Measurements from ENCODE around the gene ABCA9.
"Not testable (repeated sequence)": the region's sequence is repeated elsewhere in the genome, so short reads cannot be mapped to it uniquely, and the experiment has no call there.

Gene ABCA9

GRCh38 chr17:69030169-69030568 lies 30.6 kb downstream of the ABCA9 start:
- DNase-seq (ENCODE audit: low spot score) = no peak

DNA sequence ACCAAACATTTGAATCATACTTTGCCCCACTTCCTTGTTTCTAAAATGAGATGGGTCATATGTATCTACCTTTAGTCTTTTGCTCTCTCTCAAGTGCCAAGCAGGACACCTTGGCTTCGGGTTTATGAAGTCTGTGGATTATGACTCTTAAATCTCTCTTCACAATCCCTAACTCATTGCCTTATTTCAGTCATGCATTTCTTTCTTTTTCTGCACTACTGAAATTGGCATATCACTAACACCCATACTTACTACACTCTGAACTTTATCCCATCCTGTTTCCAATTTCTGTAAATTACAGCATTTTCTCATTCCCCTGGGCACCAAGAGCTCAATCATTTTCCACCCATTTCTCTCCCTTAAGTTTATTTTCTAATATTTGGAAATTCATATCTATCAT lies 42.0 kb downstream of the ABCA9 start:
- DNase-seq (ENCODE audit: low spot score) = no peak

DNA sequence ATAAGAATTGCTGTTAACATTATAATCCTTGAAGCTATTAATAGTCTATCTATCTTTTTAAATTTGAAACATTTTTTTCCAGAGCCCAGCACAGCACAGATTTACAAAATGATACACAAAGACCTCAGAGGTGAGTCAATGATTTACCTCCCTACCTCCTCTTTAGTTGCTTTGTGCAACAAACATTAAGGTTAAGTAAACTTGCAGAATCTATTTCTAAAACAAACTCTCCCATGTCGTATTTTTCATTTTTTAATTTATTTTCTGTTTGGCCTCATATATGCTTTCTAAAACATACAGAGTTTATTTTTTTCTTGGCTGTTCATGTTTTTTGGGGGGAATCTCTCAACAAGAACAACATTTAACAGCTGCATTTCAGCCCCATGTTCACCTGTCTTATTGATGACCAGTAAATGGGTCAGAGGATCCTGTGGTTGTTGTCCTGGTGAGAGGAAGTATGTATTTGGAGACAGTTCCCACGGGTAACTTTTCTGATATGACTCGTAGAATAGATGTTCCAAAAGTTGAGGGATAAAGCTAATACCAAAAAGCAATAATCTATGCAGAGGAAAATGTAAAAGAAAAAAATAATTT lies 42.6 kb downstream of the ABCA9 start:
- DNase-seq (ENCODE audit: low spot score) = no peak

DNA sequence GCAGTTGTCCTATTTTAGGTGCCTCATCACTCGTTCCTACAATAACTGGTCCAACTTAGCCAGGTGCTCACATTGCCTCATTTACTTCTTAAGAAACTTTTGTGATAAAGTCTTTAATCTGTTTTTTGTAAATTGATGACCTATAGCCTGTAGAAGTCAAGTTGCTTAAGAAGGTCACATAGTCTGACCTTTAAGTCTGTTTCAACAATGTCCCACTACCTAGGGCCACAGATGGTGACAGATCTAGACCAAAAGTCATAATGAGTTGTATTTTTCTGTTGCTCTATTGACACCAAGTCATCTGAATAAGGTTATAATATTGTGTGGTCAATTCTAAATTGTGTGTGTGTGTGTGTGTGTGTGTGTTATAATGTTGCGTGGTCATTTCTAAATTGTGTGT lies 45.1 kb downstream of the ABCA9 start:
- no peak for DNase-seq (ENCODE audit: low spot score)

- DNase-seq (ENCODE audit: low spot score) = no peak
Measured at GRCh38 chr17:69012895-69013805, 47.6 kb downstream of the ABCA9 start.

DNA sequence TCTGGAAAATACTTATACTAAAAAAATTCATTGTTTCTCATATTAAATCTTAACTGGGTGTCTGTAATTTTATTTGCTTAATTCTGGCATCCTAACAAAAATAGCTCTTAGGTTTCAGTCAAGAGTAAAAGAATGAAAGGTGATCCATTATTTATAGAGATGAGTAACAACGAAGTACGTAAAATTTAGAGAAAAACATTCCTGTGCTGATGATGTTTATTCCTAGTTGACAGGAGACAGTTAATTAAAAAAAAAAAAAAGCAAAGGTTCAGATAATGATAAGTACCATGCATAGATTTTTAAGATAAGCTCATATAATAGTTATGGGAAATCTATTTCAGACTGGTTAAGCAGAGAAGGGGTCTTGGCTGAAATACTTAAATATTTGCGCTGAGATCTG lies 50.8 kb downstream of the ABCA9 start:
- no peak for DNase-seq (ENCODE audit: low spot score)

GRCh38 chr17:69004759-69005158 lies 56.0 kb downstream of the ABCA9 start:
- DNase-seq (ENCODE audit: low spot score) = not testable (repeated sequence)

- DNase-seq (ENCODE audit: low spot score) = not testable (repeated sequence)
Measured at GRCh38 chr17:68999743-69000142, 61.0 kb downstream of the ABCA9 start.

- peak; percentile 11 for DNase-seq (ENCODE audit: low spot score)
Measured at GRCh38 chr17:68993112-68993511, 67.6 kb downstream of the ABCA9 start.

DNA sequence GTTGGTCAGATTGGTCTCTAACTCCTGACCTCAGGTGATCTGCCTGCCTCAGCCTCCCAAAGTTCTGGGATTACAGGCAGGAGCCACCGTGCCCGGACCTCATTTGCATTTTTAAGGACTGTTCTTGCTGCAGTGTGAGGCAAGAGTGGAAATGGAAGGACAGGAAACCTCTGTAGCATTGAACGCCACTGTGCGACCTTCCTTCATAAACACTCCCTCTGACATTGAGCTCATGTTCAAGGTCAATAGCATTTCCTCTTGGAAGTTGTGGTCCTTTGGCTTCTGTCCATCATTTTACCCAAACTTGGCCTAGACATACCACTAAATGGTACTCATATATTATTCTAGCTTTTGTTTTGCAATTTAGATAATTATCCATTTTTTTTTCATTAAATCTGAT lies 72.8 kb downstream of the ABCA9 start:
- no peak for DNase-seq (ENCODE audit: low spot score)

DNA sequence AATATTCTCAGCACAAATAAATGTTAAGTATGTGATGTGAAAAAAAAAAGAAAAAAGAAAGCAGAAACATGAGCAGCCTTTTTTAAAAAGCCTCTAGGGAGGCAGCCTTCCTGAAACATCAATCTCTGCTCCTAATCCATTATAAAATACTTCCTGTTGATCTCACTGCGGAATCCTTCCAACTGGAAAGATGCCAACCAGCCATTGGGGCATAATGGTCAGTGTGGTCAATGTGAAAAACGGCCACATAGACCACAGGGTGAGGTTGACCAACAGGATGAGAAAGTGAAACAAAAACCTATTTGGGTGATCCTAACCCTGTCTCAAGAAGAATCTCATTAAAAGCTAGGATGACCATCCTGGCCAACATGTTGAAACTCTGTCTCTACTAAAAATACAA lies 79.4 kb downstream of the ABCA9 start:
- peak; percentile 46 for DNase-seq (ENCODE audit: low spot score)

- DNase-seq (ENCODE audit: low spot score) = no peak
Measured at GRCh38 chr17:68973098-68973846, 87.5 kb downstream of the ABCA9 start.

DNA sequence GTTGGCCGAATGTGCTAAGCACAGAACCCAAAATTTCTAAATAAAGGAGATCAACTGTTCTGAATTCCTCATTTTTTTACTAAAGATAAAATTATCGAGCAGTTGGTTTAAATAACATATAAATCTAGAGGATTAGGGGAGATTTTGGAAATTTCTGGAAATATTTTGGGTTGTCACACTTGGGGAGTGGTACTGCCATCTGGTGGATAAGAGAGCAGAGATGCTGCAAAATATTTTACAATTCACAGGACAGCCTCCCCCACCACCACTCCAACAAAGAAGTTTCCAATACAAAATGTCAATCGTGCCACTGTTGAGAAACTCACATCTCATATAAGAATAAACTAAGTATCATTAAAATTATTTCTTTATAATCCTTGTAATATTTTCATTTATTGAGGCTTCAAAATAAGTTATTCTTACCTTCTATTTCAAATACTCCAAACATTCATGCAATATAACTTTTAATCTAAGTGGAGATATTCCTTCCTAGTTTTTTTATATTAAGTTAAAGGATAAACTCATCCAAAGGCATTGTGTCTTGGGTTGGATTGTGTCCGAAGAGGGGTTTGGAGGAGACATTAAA lies 88.5 kb downstream of the ABCA9 start:
- DNase-seq (ENCODE audit: low spot score) = peak; percentile 9

- no peak for DNase-seq (ENCODE audit: low spot score)
Measured at GRCh38 chr17:68969101-68969500, 91.6 kb downstream of the ABCA9 start.

DNA sequence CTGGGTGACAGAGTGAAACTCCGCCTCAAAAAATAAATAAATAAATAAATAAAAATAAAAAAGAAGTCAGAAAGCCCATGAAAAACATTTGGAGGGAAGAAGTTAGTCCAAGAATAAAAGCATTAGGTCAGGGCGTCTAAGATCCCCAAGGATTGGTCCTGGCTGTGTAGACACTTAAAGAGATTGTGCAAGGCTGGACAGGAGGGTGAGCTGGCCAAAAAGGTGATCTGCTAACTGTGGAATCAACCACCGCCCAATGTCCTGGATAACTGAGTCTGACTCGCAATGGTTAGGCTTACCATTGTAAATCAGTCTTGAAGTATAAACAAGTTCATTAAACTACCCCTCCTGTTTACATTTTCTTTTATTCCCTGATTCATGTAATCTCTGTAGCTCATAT lies 96.8 kb downstream of the ABCA9 start:
- no peak for DNase-seq (ENCODE audit: low spot score)

DNA sequence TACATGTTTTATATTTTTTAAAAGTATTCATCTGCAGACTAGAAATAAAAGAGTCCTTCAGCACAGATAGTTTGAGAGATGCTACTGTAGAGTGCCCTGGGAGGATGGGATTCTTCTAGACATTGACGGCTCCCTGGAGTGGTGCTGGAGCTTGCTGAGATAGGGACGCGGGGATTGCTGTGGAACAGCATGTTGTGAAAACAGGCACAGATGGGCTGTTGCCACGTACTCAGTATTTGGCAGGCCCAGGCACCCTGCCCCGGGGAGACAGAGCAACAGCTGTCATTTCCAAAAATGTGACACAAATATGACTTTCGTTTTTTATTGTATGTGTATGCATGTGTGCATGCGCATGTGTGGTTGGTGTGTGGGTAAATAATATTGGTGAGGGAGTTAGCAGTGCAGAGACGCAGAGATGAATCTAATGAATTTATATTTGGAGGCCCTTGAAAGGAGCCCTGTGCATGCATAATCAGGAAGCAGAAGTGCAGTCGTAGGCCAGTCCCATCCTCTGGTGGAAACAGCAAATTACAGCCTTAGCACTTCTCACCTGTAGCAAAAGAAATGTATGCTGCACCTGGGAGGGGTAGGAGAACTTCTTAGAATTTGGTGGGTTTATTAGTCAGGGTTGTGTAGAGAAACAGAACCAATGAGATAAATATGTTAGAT lies 99.4 kb downstream of the ABCA9 start:
- DNase-seq (ENCODE audit: low spot score) = no peak

DNA sequence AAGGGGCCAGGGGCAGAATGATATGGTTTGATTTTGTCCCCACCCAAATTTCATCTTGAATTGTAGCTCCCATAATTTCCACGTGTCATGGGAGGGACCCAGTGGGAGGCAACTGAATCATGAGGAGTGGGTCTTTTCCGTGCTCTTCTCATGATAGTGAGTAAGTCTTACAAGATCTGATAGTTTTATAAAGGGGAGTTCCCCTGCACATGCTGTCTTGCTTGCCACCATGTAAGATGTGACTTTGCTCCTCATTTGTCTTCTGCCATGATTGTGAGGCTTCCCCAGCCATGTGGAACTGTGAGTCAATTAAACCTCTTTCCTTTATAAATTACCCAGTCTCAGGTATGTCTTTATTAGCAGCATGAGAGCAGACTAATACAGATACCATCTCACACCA lies 101.6 kb downstream of the ABCA9 start:
- DNase-seq (ENCODE audit: low spot score) = not testable (repeated sequence)

- no peak for DNase-seq (ENCODE audit: low spot score)
Measured at GRCh38 chr17:68957944-68958343, 102.8 kb downstream of the ABCA9 start.

GRCh38 chr17:68955181-68955841 lies 105.4 kb downstream of the ABCA9 start, which contains the start of gene ABCA8:
TSS of gene ABCA8 (minus strand) at chr17:68955392. CDS start at chr17:68942034, 13,358 bp downstream.
- DNase-seq (ENCODE audit: low spot score) = no peak

- DNase-seq (ENCODE audit: low spot score) = no peak
Measured at GRCh38 chr17:68954146-68954896, 106.4 kb downstream of the ABCA9 start.

All from SW480 (cell line).